Measurements from ENCODE around the gene AGA.

The AGA gene

GRCh38 chr4:177441803-177442622 lies at the start of gene AGA:
AGA (minus strand) TSS chr4:177442437; CDS start chr4:177442375, 62 bp downstream.
- peak; percentile 90 for DNase-seq

GRCh38 chr4:177492022-177492421 lies 49.8 kb upstream of the AGA start:
- no peak for DNase-seq

- no peak for DNase-seq
Measured at GRCh38 chr4:177490769-177491168, 48.5 kb upstream of the AGA start.

DNA sequence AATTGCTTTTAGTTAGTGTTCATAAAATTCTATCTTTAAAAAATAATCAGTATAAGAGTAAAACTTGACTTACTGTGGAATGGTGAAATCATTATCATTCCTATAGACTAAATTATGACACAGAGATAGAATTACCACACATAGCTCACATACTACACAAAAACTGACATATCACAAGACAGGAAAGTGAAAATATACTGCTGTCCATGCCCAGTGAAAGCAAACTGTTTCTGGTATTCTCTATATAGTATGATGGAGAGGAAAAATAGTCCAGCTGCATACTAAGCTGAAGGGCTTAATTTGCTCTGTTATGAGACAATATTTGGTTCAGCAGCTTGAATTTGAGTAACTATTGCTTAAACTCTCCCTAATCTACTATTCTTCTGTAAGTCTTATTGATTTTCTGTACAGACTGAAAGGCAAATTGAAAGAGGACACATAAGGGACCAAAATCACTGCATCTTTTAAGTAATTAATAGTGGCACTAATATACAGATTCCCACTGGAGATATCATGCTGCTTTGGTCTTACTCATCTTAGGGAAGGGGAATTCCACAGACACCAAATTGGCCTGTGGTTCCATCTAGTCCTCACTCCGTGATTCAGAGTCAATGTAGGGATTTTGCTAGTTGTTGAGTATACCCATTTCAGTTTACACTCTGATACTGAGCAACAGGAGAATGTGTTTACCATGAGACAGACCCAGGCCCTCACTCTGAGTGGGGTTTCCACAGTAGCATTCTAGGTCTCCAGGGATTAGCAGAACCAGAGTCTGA lies 47.4 kb upstream of the AGA start:
- DNase-seq, result no peak

- DNase-seq, result no peak
Measured at GRCh38 chr4:177487977-177488376, 45.7 kb upstream of the AGA start.

DNA sequence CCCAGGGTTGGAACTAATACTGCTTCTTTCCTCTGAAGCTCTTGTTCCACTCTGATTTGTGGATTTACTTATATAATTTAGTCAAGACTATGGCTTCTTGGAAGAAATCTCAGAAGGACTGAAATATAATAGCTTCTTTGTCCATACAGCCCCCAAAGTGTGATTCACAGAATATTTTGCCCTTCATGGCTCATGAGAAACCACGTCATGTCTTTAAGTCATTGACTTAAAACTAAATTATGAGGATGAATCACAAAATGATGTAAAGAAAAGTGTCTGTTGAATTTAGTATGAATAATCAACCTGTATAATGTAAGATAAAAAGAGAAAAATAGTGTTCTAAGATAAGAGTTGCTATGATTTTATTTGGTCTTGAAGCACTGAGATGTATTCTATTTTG lies 43.3 kb upstream of the AGA start:
- DNase-seq, result no peak

- no peak for DNase-seq
Measured at GRCh38 chr4:177484613-177485021, 42.4 kb upstream of the AGA start.

- no peak for DNase-seq
Measured at GRCh38 chr4:177483760-177484159, 41.5 kb upstream of the AGA start.

DNA sequence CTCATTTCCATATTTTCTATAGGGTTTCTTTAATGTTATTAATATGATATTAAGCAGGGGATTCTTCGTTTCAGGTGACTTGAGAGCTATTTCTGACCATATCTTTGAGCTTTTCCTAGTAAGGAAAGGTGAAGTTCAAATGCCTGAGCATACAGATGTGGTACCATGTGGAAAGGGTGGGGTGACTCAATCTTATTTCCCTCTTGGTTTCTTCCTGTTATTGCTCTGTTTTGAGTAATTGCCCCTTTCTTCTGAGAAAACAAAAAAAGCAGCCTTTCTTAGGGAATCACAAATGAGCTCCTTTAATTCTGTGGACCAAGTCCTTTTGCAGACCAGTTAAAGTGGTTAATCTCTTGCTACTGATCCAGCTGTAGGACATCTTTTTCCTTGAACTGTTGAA lies 41.0 kb upstream of the AGA start:
- DNase-seq, result no peak

- no peak for DNase-seq
Measured at GRCh38 chr4:177482367-177482766, 40.1 kb upstream of the AGA start.

DNA sequence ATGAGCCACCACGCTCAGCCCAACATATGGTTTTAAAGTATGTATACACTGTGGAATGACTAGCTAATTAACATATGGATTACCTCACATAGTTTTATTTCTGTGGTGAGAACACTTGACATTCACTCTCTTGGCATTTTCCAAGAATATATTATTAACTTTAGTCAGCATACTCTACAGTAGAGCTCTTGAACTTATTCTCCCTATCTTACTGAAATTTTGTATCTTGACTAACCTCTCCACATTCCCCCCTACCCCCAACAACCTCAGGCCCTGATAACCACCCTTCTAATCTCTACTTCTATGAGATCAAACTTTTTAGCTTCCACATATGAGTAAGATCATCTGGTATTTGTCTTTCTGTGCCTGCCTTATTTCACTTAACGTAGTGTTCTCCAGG lies 38.6 kb upstream of the AGA start:
- DNase-seq, result peak; percentile 28

- DNase-seq, result no peak
Measured at GRCh38 chr4:177479063-177479462, 36.8 kb upstream of the AGA start.

- DNase-seq, result no peak
Measured at GRCh38 chr4:177478496-177478895, 36.3 kb upstream of the AGA start.

GRCh38 chr4:177473991-177474390 lies 31.8 kb upstream of the AGA start:
- no peak for DNase-seq

DNA sequence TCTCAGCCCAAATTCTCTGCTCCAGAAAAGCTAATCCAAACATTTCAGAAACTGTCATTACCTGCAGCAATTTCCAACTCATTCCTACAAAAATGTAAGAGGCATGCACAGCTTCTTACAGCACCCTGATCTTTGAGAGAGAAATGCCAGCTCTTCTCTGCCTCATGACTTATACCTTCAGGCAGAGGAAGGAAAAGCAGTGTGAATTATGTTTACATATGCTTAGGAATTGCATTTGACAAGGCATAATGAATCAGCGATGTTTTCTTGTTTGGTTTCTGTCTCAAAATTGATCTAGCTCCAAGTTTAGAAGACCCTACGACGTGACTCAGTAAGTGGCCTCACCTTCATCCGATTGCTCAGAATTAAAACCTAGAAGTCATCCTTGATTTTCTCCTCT lies 21.8 kb upstream of the AGA start:
- DNase-seq, result no peak

DNA sequence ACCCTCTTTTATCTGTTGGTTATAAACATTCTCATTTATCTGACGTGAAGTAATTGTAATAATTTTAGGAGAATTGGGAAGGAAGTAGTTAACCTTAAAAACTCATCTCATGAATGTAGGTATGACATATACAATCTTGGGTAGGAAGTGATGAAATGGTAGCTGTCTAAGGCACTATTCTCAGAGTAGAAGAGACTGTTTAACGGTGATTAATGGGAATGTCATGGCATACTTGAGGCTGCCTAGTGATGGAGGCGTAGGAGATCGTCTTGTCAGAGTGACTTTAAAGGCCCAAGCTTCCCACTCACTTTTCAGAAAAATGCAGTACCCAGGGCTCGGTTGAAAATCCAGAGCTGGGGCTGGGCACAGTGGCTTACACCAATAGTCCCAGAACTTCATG lies 19.4 kb upstream of the AGA start:
- no peak for DNase-seq

- DNase-seq, result no peak
Measured at GRCh38 chr4:177460460-177460859, 18.2 kb upstream of the AGA start.

GRCh38 chr4:177455561-177455970 lies 13.3 kb upstream of the AGA start:
- no peak for DNase-seq

- DNase-seq, result no peak
Measured at GRCh38 chr4:177453116-177453515, 10.9 kb upstream of the AGA start.

DNA sequence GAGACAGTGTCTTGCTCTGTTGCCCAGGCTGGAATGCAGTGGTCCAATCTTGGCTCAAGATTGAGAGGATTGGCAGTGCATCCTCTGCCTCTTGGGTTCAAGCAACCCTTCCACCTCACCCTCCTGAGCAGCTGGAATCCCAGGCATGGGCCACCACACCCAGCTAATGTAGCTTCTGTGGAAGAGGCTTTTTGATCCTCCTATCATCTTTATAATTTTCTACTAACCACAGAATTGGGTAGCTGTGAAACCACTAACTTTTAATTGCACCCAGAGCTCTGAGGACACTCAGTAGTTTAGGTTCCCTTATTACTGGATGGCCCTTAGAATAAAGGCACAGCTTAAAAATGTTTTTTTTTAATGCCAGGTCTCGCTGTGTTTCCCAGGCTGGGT lies 8.9 kb upstream of the AGA start:
- DNase-seq, result no peak

DNA sequence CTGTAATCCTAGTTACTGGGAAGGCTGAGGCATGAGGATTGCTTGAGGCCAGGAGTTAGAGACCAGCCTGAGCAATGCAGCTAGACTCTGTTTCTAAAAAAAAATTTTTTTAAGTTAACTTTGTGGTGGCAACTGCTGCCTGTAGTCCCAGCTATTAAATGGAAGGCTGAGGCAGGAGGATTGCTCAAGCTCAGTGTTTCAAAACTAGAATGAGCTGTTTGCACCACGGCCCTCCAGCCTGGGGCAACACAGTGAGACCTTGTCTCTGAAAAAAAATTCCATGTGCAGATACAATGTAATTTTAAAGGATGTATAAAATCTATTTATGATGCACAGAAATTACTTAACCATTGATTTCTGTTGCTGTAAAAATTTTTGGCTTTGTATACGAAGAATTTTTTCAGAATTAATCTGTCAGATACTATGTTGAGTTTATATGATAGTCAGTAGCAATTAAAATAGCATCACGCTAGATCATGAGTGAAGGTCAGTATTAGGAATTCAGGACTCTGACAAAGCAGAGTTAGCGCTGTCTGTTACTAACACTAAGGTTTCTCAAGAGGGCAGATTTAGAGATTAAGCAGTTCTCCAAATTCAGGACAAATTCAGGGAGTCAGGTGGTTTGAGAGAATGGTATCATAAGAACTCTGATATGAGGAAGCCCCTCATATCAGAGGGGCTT lies 8.3 kb upstream of the AGA start:
- DNase-seq, result no peak

GRCh38 chr4:177448850-177449249 lies 6.6 kb upstream of the AGA start:
- no peak for DNase-seq

DNA sequence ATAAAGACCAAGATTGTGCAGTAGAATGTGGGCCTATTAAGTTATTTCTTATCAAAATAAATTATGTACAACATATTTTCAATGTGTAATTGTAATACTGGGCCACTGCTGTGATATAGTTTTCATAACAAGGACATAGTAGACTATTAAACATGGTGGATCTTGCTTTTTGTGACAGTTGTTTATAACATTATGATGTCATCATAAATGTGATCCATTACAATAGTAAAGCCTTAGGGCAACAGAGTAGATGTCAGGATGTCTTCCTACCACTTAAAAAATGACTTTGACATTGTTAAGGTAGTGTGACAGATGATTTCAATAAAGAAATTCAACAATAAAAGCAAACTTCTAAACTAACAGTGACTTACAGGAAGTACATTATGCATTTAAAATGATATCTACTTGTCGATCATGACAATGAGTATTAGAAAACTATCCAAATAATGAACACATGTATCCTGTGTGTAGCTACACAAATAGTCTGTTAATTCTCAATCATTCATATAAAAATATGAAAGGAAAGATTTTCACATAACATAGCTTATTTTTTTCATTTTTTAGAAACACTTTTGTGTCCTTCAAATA lies 5.3 kb upstream of the AGA start:
- no peak for DNase-seq

All from T1000 (cell line).